ENCODE data around the gene B4GALNT1. TPM values are rescaled to one million over a fixed set of nuclear protein-coding genes. Genes with fewer than 3 reads are reported as not detected.

B4GALNT1 gene
- total RNA-seq, 1 donor from 2014 or later, result 83.9 TPM

DNA sequence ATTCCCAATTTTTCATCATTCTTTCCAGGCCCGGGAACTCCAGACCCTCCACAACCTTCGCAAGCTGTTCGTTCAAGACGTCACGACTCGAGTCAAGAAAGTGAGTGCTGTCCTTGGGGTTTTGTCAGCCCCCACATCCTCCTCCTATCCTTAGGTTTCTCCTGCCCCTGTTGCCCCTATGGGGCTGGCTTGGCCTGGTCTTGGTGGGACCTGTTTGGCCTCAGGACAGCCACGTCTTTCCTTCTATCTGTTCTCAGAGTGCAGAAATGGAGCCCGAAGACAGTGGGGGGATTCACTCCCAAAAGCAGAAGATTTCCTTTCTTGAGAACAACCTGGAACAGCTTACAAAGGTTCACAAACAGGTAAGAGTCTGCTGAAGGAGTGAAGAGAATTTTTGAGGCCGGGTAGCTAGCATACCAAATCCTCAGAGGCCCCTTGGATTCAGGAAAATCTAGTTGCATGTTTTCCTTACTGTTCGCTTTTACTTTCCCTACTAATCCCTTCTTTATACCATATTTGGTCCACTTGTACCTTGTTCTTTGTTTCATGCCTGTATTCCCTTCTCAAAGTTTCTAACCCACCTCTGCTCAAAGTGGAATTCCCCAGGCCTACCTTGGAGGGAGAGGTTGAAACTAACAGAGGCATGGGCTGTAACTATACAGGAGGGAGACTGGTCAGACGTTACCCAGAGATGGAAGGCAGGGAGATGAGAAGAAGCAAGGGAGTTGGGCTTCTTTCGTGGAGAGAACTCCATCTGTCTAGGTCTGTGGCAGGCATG lies 54.8 kb downstream of the B4GALNT1 start:
- Mint-ChIP-seq H3K4me3 (ENCODE audit: unreplicated experiment) (no peak overlapping the region), H3K27me3 (ENCODE audit: unreplicated experiment) (peaks cover 11% of the 10 kb centered on the region), H3K36me3 (ENCODE audit: unreplicated experiment) (peaks cover 13% of the 10 kb centered on the region), H3K9me3 (ENCODE audit: unreplicated experiment) (peaks cover 8% of the 10 kb centered on the region), H3K4me1 (ENCODE audit: low read depth, unreplicated experiment) (no peaks in the 10 kb centered on the region), H3K27ac (ENCODE audit: unreplicated experiment) (no peak overlapping the region)
- no peak for DNase-seq
- TF ChIP-seq CTCF (IDR thresholded peaks at IDR 0.05; ENCODE audit: partially characterized antibody, unreplicated experiment), result no peak

DNA sequence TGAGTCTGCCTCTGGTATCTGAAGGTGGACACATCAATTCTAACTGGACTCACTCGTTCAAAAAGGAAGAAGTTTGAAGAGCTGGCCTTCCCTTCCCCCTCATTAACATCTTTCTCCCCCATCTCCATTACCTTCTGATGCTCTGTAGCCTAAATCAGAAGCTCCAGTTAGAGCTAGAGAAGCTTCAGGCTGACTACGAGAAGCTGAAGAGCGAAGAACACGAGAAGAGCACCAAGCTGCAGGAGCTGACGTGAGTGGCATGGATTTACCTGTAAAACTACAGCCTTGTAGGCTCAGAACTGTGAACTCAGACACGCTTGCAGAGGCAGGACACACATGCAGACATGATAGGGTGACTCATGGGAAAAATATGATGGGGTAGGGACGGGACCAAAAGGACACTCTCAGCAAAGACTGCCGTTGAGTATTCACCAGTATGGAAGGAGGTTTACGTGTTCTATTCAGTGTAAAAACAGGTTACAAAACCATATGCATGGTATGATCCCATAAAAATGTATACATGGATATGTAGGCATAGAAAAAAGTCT lies 56.3 kb downstream of the B4GALNT1 start:
- H3K4me1 Mint-ChIP-seq (ENCODE audit: low read depth, unreplicated experiment), result no peaks in the 10 kb centered on the region
- peaks cover 13% of the 10 kb centered on the region for H3K36me3 Mint-ChIP-seq (ENCODE audit: unreplicated experiment)
- peaks cover 13% of the 10 kb centered on the region for H3K27me3 Mint-ChIP-seq (ENCODE audit: unreplicated experiment)
- H3K27ac Mint-ChIP-seq (ENCODE audit: unreplicated experiment), result no peak overlapping the region
- no peak overlapping the region for H3K4me3 Mint-ChIP-seq (ENCODE audit: unreplicated experiment)
- no peak for TF ChIP-seq CTCF (IDR thresholded peaks at IDR 0.05; ENCODE audit: partially characterized antibody, unreplicated experiment)
- H3K9me3 Mint-ChIP-seq (ENCODE audit: unreplicated experiment), result peaks cover 8% of the 10 kb centered on the region
- no peak for DNase-seq

Other genes with a start within 250 kb of the B4GALNT1 start
- 106 TPM for gene R3HDM2, start 202.2 kb downstream of the B4GALNT1 start, total RNA-seq (ENCODE audit: unreplicated experiment)
- not detected for gene INHBC, start 198.4 kb downstream of the B4GALNT1 start, total RNA-seq (ENCODE audit: unreplicated experiment)
- gene INHBE, start 177.9 kb downstream of the B4GALNT1 start, total RNA-seq (ENCODE audit: unreplicated experiment), result 18.0 TPM
- 2.3 TPM for gene GLI1, start 173.4 kb downstream of the B4GALNT1 start, total RNA-seq (ENCODE audit: unreplicated experiment)
- gene ARHGAP9, start 153.3 kb downstream of the B4GALNT1 start, total RNA-seq (ENCODE audit: unreplicated experiment), result 52.0 TPM
- 870 TPM for gene MARS1, start 145.1 kb downstream of the B4GALNT1 start, total RNA-seq (ENCODE audit: unreplicated experiment)
- gene DDIT3, start 112.7 kb downstream of the B4GALNT1 start, total RNA-seq (ENCODE audit: unreplicated experiment), result 70.9 TPM
- gene MBD6, start 110.4 kb downstream of the B4GALNT1 start, total RNA-seq (ENCODE audit: unreplicated experiment), result 108 TPM
- 484 TPM for gene DCTN2, start 86.0 kb downstream of the B4GALNT1 start, total RNA-seq (ENCODE audit: unreplicated experiment)
- gene KIF5A, start 83.2 kb downstream of the B4GALNT1 start, total RNA-seq (ENCODE audit: unreplicated experiment), result 314 TPM
- 27.5 TPM for gene PIP4K2C, start 42.0 kb downstream of the B4GALNT1 start, total RNA-seq (ENCODE audit: unreplicated experiment)
- gene DTX3, start 28.4 kb downstream of the B4GALNT1 start, total RNA-seq (ENCODE audit: unreplicated experiment), result 99.6 TPM
- 80.2 TPM for gene ARHGEF25, start 21.8 kb downstream of the B4GALNT1 start, total RNA-seq (ENCODE audit: unreplicated experiment)
- 225 TPM for gene OS9, start 60.9 kb upstream of the B4GALNT1 start, total RNA-seq (ENCODE audit: unreplicated experiment)
- gene AGAP2, start 105.5 kb upstream of the B4GALNT1 start, total RNA-seq (ENCODE audit: unreplicated experiment), result 45.5 TPM
- gene TSPAN31, start 111.8 kb upstream of the B4GALNT1 start, total RNA-seq (ENCODE audit: unreplicated experiment), result 27.2 TPM
- gene CDK4, start 119.1 kb upstream of the B4GALNT1 start, total RNA-seq (ENCODE audit: unreplicated experiment), result 123 TPM
- 26.7 TPM for gene MARCHF9, start 121.9 kb upstream of the B4GALNT1 start, total RNA-seq (ENCODE audit: unreplicated experiment)
- gene CYP27B1, start 133.9 kb upstream of the B4GALNT1 start, total RNA-seq (ENCODE audit: unreplicated experiment), result 1.7 TPM
- 9.1 TPM for gene METTL1, start 138.9 kb upstream of the B4GALNT1 start, total RNA-seq (ENCODE audit: unreplicated experiment)
- gene EEF1AKMT3, start 139.4 kb upstream of the B4GALNT1 start, total RNA-seq (ENCODE audit: unreplicated experiment), result 3.3 TPM
- 35.7 TPM for gene TSFM, start 149.6 kb upstream of the B4GALNT1 start, total RNA-seq (ENCODE audit: unreplicated experiment)
- gene AVIL, start 185.5 kb upstream of the B4GALNT1 start, total RNA-seq (ENCODE audit: unreplicated experiment), result 4.8 TPM
- 127 TPM for gene CTDSP2, start 213.5 kb upstream of the B4GALNT1 start, total RNA-seq (ENCODE audit: unreplicated experiment)

Data from glutamatergic neuron (in vitro differentiated cells).